DND-41 (cell line): ENCODE results near the gene ERCC6L2.

Source experiments
- ATAC-seq: fragments of 200-7000 bp; cut with Tn5 transposase; 3 replicates; pipeline ENCODE4 v1.9.1; 2021; ENCODE audit warnings: low read depth; ENCODE audit not compliant: insufficient read depth
- DNase-seq: peaks from one replicate; pipeline ENCODE4 v3.0.0-alpha.2; 2020
- H2AFZ ChIP-seq: 2 replicates; pipeline ENCODE4 v1.6.0; 2012; ENCODE audit warnings: low read depth, low read length
- H3K27ac ChIP-seq: 2 replicates; pipeline ENCODE4 v1.5.1; 2012; ENCODE audit warnings: low read length, inconsistent platforms
- H3K27me3 ChIP-seq: fragments of 200-600 bp; sonication (generic); 2 replicates; pipeline ENCODE4 v1.6.0; 2012; ENCODE audit warnings: low read length, mild to moderate bottlenecking, inconsistent platforms; ENCODE audit not compliant: insufficient read depth, poor library complexity
- H3K36me3 ChIP-seq: 2 replicates; pipeline ENCODE4 v1.5.1; 2012; ENCODE audit warnings: low read length, inconsistent platforms; ENCODE audit not compliant: insufficient read depth
- H3K4me1 ChIP-seq: 2 replicates; pipeline ENCODE4 v1.5.1; 2012; ENCODE audit warnings: mild to moderate bottlenecking, low read length; ENCODE audit not compliant: insufficient read depth
- H3K4me2 ChIP-seq: 2 replicates; pipeline ENCODE4 v1.6.0; 2012; ENCODE audit warnings: mild to moderate bottlenecking, moderate library complexity, low read length, inconsistent platforms; ENCODE audit not compliant: insufficient read depth
- H3K4me3 ChIP-seq, 2 experiments: fragments of 200-600 bp in 1 of 2; shearing (Covaris generic) in 1 of 2; 2 replicates each; pipeline ENCODE4 v1.5.1; 2012 to 2016; ENCODE audit warnings: inconsistent platforms in 2 of 2, low read length in 2 of 2, mild to moderate bottlenecking in 2 of 2, low read depth in 1 of 2, moderate library complexity in 1 of 2
- H3K79me2 ChIP-seq: 2 replicates; pipeline ENCODE4 v1.6.0; 2012; ENCODE audit warnings: low read length, inconsistent platforms; ENCODE audit not compliant: insufficient read depth
- H3K9ac ChIP-seq: 2 replicates; pipeline ENCODE4 v1.6.0; 2012; ENCODE audit warnings: low read depth, mild to moderate bottlenecking, inconsistent platforms, low read length, moderate library complexity
- H3K9me3 ChIP-seq: 2 replicates; pipeline ENCODE4 v1.5.1; 2012; ENCODE audit warnings: low read length, moderate library complexity, mild to moderate bottlenecking, inconsistent platforms; ENCODE audit not compliant: insufficient read depth, severe bottlenecking
- H4K20me1 ChIP-seq: 2 replicates; pipeline ENCODE4 v1.6.0; 2012; ENCODE audit warnings: low read length; ENCODE audit not compliant: insufficient read depth
- CTCF ChIP-seq: IDR thresholded peaks from 2 replicates; pipeline ENCODE4 v1.5.1; 2012; ENCODE audit warnings: borderline replicate concordance, low read length, moderate library complexity, mild to moderate bottlenecking; ENCODE audit not compliant: poor library complexity, severe bottlenecking; ENCODE audit errors: extremely low read depth
- EZH2 ChIP-seq: IDR thresholded peaks from 3 replicates; pipeline ENCODE4 v1.6.1; 2012; ENCODE audit warnings: borderline replicate concordance, low read depth, mild to moderate bottlenecking, moderate library complexity, low read length, inconsistent platforms; ENCODE audit not compliant: severe bottlenecking

Gene ERCC6L2

GRCh38 chr9:96006961-96007360 lies 131.5 kb downstream of the ERCC6L2 start:
- H2AFZ ChIP-seq = no peak overlapping the region
- ATAC-seq (no peak), DNase-seq (no peak)
- no peak overlapping the region for H3K27ac ChIP-seq
- H3K9me3 ChIP-seq = no peaks in the 10 kb centered on the region
- no peak overlapping the region for H3K4me2 ChIP-seq
- H3K4me1 ChIP-seq = peaks cover 43% of the 10 kb centered on the region
- no peaks in the 10 kb centered on the region for H3K27me3 ChIP-seq
- TF ChIP-seq CTCF (no peak), EZH2 (no peak)
- H4K20me1 ChIP-seq = no peaks in the 10 kb centered on the region
- H3K79me2 ChIP-seq = no peaks in the 10 kb centered on the region
- H3K9ac ChIP-seq = no peak overlapping the region
- H3K4me3 ChIP-seq = no peak overlapping the region
- peaks cover 62% of the 10 kb centered on the region for H3K36me3 ChIP-seq

GRCh38 chr9:96008502-96009222 lies 133.2 kb downstream of the ERCC6L2 start:
- peak overlapping the region; percentile 12; the same call in 1 of the 2 replicates for H3K4me2 ChIP-seq
- TF ChIP-seq CTCF (no peak), EZH2 (no peak)
- no peak overlapping the region for H2AFZ ChIP-seq
- H3K27ac ChIP-seq = peak overlapping the region; percentile 88
- ATAC-seq (no peak), DNase-seq (no peak)
- H3K9me3 ChIP-seq = no peaks in the 10 kb centered on the region
- peak overlapping the region; percentile 41; the same call in 1 of the 2 replicates for H3K9ac ChIP-seq
- H4K20me1 ChIP-seq = no peaks in the 10 kb centered on the region
- no peaks in the 10 kb centered on the region for H3K79me2 ChIP-seq
- no peak overlapping the region for H3K4me3 ChIP-seq
- H3K4me1 ChIP-seq = peaks cover 43% of the 10 kb centered on the region
- no peaks in the 10 kb centered on the region for H3K27me3 ChIP-seq
- peaks cover 67% of the 10 kb centered on the region for H3K36me3 ChIP-seq

GRCh38 chr9:96009223-96009602 lies 133.7 kb downstream of the ERCC6L2 start:
- H4K20me1 ChIP-seq = no peaks in the 10 kb centered on the region
- H3K27me3 ChIP-seq = no peaks in the 10 kb centered on the region
- no peak for DNase-seq
- H3K27ac ChIP-seq = peak overlapping the region; percentile 88
- H3K9ac ChIP-seq = peak overlapping the region; percentile 41
- no peak for TF ChIP-seq EZH2
- no peak for TF ChIP-seq CTCF
- peaks cover 71% of the 10 kb centered on the region for H3K36me3 ChIP-seq
- H3K4me1 ChIP-seq = peaks cover 43% of the 10 kb centered on the region
- no peak overlapping the region for H2AFZ ChIP-seq
- no peaks in the 10 kb centered on the region for H3K79me2 ChIP-seq
- no peaks in the 10 kb centered on the region for H3K9me3 ChIP-seq
- no peak overlapping the region for H3K4me3 ChIP-seq
- H3K4me2 ChIP-seq = peak overlapping the region; percentile 12; the same call in 1 of the 2 replicates
- ATAC-seq = no peak
